NCI-H460 (cell line): ENCODE measurements around the gene TEX52. TPM values are rescaled to one million over a fixed set of nuclear protein-coding genes. Genes with fewer than 3 reads are reported as not detected.

ENCODE experiments used
- DNase-seq: peaks from one replicate; pipeline ENCODE4 v3.0.0-alpha.2; 2016; ENCODE audit warnings: low read depth; ENCODE audit errors: extremely low read depth
- total RNA-seq: library from RNA; depleted of rRNA; stranded (reverse); fragments of >200 nt; shearing (Covaris generic); gene quantifications from 2 replicates; pipeline ENCODE4 v1.2.3, GENCODE V29; 2014; rRNA removed

TEX52 gene
- total RNA-seq, 1 experiment from 2014 or later: not detected

DNA sequence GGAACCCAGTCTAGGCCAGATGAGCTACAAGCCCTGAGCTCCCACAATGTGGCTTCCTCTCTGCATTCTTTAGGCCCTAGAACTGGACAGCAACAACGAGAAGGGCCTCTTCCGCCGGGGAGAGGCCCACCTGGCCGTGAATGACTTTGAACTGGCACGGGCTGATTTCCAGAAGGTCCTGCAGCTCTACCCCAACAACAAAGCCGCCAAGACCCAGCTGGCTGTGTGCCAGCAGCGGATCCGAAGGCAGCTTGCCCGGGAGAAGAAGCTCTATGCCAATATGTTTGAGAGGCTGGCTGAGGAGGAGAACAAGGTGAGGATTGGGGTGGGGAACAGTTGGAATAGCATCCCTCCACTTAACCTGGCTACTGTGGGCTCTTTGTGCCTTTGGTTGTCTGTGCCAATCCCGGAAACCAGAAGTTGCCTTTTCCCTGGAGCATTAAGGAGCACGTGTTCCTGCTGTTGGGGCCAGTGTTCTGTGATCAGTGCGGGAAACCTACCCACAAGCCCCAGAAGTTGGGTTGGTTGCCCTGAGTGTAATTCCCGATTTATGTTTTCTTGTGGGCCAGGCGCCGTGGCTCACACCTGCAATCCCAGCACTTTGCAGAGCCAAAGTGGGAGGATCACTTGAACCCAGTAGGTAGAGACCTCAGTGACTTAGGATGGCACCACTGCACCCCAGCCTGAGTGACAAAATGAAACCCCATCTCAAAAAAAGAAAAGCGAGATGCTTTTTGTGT is 55.6 kb downstream of the TEX52 start:
- DNase-seq: no peak

DNA sequence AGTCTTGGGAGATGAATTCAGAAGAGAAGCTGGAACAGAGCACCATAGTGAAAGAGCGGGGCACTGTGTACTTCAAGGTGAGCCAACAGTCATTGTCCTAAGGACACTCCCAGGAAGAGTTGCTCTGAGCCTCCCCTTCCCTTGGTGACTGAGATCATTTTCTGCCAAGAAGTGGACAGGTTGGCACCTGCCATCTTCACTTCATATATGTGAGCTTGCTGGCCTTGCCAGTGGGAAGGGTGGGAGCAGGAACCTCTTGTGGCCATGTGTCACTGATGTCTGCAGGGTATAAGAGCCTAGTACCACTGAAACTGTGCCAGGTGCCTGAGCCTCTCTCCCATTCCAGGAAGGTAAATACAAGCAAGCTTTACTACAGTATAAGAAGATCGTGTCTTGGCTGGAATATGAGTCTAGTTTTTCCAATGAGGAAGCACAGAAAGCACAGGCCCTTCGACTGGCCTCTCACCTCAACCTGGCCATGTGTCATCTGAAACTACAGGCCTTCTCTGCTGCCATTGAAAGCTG is 56.7 kb downstream of the TEX52 start:
- DNase-seq: no peak

Other genes with a start within 250 kb of the TEX52 start
- gene FKBP4, start 62.1 kb downstream of the TEX52 start, total RNA-seq: 41.8 and 47.7 TPM in 2 replicates
- gene ITFG2, start 44.4 kb downstream of the TEX52 start, total RNA-seq: 8.7 and 10.0 TPM in 2 replicates
- gene NRIP2, start 22.0 kb downstream of the TEX52 start, total RNA-seq: not detected in 2 replicates
- gene FOXM1, start 20.1 kb upstream of the TEX52 start, total RNA-seq: 23.8 and 28.1 TPM in 2 replicates
- 39.5 and 41.2 TPM in 2 replicates for gene RHNO1, start 20.2 kb upstream of the TEX52 start, total RNA-seq
- gene TULP3, start 33.9 kb upstream of the TEX52 start, total RNA-seq: 15.2 and 17.6 TPM in 2 replicates
- 18.3 and 22.9 TPM in 2 replicates for gene TEAD4, start 102.4 kb upstream of the TEX52 start, total RNA-seq
- gene TSPAN9, start 220.3 kb upstream of the TEX52 start, total RNA-seq: 3.2 and 7.0 TPM in 2 replicates